A549 (cell line): ENCODE results near the gene GGT1. TPM values are rescaled to one million over a fixed set of nuclear protein-coding genes. Genes with fewer than 3 reads are reported as not detected.
"Not testable (repeated sequence)": the region's sequence is repeated elsewhere in the genome, so short reads cannot be mapped to it uniquely, and the experiment has no call there.

Experiments used
- ATAC-seq, 2 experiments: fragments of 200-7000 bp in 1 of 2; fragments of >200 bp in 1 of 2; cut with Nextera tagmentation in 1 of 2; cut with Tn5 transposase in 1 of 2; 3 replicates each; pipeline versions ENCODE4 v1.8.0 to v1.9.1; 2018 to 2020; ENCODE audit warnings: mild to moderate bottlenecking in 1 of 2, moderate library complexity in 1 of 2
- CTCF ChIA-PET: fragments of 300-600 bp; sonication (Branson Sonifier 250); formaldehyde crosslinking; extraction: SDS; loops from one replicate; lab custom pipeline; 2021; ENCODE audit warnings: antibody characterized with exemption, inconsistent platforms; lab: Yijun Ruan, JAX
- POLR2A ChIA-PET: fragments of 350-600 bp; formaldehyde crosslinking; extraction: SDS; loops from one replicate; lab custom pipeline; 2021; ENCODE audit warnings: antibody characterized with exemption, inconsistent platforms; lab: Yijun Ruan, JAX
- DNase-seq, 2 experiments: peaks; one replicate each; pipeline versions ENCODE4 v3.0.0 to v3.0.0-alpha.2; 2011 to 2016; ENCODE audit warnings: low read depth in 1 of 2, low spot score in 1 of 2
- FAIRE-seq: peaks from 2 replicates; lab custom pipeline; 2011; peaks lifted over from hg19 to GRCh38; lab: Jason Lieb, UNC
- H3K27ac ChIP-seq, 2 experiments: fragments of >200 bp; sonication (Bioruptor Twin); formaldehyde crosslinking; 3 replicates each; pipeline ENCODE4 v1.5.1; 2016 to 2017
- H3K4me1 ChIP-seq: fragments of >200 bp; sonication (Bioruptor Twin); formaldehyde crosslinking; 3 replicates; pipeline ENCODE4 v1.6.1; 2016
- H3K4me2 ChIP-seq: fragments of >200 bp; sonication (Bioruptor Twin); formaldehyde crosslinking; 3 replicates; pipeline ENCODE4 v1.6.1; 2016
- H3K4me3 ChIP-seq: fragments of >200 bp; sonication (Bioruptor Twin); formaldehyde crosslinking; 3 replicates; pipeline ENCODE4 v1.5.1; 2016
- H3K9me3 ChIP-seq: fragments of >200 bp; sonication (Bioruptor Twin); formaldehyde crosslinking; 3 replicates; pipeline ENCODE4 v1.6.1; 2016
- RAD21 ChIP-seq, 2 experiments: fragments of >200 bp in 1 of 2; sonication (Bioruptor Twin) in 1 of 2; formaldehyde crosslinking in 1 of 2; IDR thresholded peaks in 1 of 2; conservative IDR thresholded peaks in 1 of 2; 2 replicates in 1 of 2; 3 replicates in 1 of 2; pipeline ENCODE4 v1.6.1; 2012 to 2018; ENCODE audit warnings: inconsistent platforms in 1 of 2
- WGBS: methylation state at CpG from one replicate; pipeline ENCODE4 v1.1.6; 2017; ENCODE audit errors: missing lambda C conversion rate; 5-methylcytosine and 5-hydroxymethylcytosine counted together
- polyA plus RNA-seq, 4 experiments: library from polyadenylated mRNA; depleted of rRNA in 3 of 4; stranded (reverse); fragments of >200 nt; fragmentation: RNase III in 1 of 4; extraction: RNeasy Plus Mini Kit Qiagen cat#74134 plus additional on column Dnase treatment in 1 of 4; gene quantifications; 2 replicates in 3 of 4; 3 replicates in 1 of 4; pipeline ENCODE4 v1.2.3, GENCODE V29; 2011 to 2017

GGT1 gene
- polyA plus RNA-seq, 2 of the 4 experiments (the other 2 are of a cell fraction), result 50.1 to 118 TPM

DNA sequence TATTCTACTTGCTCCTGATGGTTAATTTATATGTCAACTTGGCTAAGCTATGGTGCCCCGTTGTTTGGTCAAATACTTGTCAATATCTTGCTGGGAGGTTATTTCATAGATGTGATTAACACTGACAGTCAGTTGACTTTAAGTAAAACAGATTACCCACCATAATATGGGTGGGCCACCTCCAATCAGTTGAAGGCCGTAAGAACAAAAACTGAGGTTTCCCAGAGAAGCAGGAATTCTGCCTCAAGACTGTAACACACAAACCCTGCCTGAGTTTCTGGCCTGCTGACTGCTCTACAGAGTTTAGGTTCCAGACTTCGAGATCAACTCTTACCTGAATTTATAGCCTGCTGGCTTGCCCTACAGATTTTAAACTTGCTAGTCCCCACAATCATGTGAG, 33.5 kb downstream of the GGT1 start:
- CTCF ChIA-PET, result interaction anchor here (0.7 kb wide), 1 partner anchor 70 kb away, joined by 5 read pairs; no protein-coding TSS in a partner anchor
- POLR2A ChIA-PET, result not testable (repeated sequence)

DNA sequence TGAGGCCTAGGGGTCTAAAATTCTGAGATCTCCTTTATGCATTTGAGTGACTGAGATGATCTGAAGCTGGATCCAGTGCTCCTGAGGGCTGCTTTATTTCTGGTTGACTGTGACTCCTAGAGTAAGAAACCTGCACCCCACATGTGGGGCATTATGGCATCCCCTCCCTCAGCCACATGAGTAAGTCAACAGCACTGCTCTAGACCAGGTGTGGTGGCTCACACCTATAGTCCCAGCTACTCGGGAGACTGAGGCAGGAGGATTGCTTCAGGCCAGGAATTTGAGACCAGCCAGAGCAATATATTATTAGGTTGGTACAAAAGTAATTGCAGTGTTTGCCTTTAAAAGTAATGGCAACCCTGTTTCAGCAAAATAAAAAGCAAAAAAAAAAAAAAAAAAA, 39.3 kb downstream of the GGT1 start:
- DNase-seq, CTCF ChIA-PET, H3K27ac ChIP-seq, H3K4me2 ChIP-seq, POLR2A ChIA-PET, FAIRE-seq, H3K4me3 ChIP-seq, H3K4me1 ChIP-seq, ATAC-seq, H3K9me3 ChIP-seq: not testable (repeated sequence)
- WGBS, result 20% methylated on average over 1 of the region's 1 CpG

More for the DNA sequence above, 33.5 kb downstream of the GGT1 start:
- not testable (repeated sequence) for FAIRE-seq, H3K4me2 ChIP-seq, DNase-seq, ATAC-seq, H3K4me3 ChIP-seq, H3K27ac ChIP-seq, H3K4me1 ChIP-seq, H3K9me3 ChIP-seq
- 81% methylated on average over 3 of the region's 3 CpGs for WGBS

DNA sequence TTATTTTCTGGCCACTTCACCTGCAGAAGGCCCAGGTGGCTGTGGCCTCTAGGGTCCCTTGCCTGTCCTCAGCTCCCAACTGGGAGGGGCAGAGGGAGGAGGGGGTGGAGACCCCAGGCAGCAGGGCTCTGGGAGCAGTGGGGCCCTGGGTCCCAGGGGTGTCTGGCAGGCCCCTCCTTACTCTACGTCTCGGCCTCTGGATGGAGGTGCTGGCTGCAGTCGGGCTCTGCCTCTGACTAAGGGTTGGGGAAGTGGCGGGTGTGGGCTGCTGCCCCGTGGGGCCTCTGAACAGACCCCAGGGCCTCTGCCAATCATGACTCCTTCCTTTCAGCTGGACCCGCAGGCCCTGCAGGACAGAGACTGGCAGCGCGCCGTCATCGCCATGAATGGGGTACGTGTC, 41.4 kb downstream of the GGT1 start:
- H3K4me2 ChIP-seq, DNase-seq, ATAC-seq, CTCF ChIA-PET, H3K4me3 ChIP-seq, H3K27ac ChIP-seq, H3K9me3 ChIP-seq, FAIRE-seq, POLR2A ChIA-PET, H3K4me1 ChIP-seq: not testable (repeated sequence)
- no CpG with 5 or more reads among the region's 11 CpGs for WGBS

GRCh38 chr22:24645408-24646399, 42.7 kb downstream of the GGT1 start:
- H3K4me2 ChIP-seq, H3K27ac ChIP-seq, ATAC-seq, H3K4me1 ChIP-seq, FAIRE-seq, DNase-seq, CTCF ChIA-PET, H3K9me3 ChIP-seq, H3K4me3 ChIP-seq, POLR2A ChIA-PET: not testable (repeated sequence)
- WGBS, result 60% methylated on average over 3 of the region's 21 CpGs

- H3K4me1 ChIP-seq, H3K4me3 ChIP-seq, ATAC-seq, POLR2A ChIA-PET, H3K27ac ChIP-seq, CTCF ChIA-PET, H3K4me2 ChIP-seq, FAIRE-seq, DNase-seq, H3K9me3 ChIP-seq: not testable (repeated sequence)
- 82% methylated on average over 10 of the region's 19 CpGs for WGBS
These were observed 43.8 kb downstream of the GGT1 start for GRCh38 chr22:24646756-24647155.

DNA sequence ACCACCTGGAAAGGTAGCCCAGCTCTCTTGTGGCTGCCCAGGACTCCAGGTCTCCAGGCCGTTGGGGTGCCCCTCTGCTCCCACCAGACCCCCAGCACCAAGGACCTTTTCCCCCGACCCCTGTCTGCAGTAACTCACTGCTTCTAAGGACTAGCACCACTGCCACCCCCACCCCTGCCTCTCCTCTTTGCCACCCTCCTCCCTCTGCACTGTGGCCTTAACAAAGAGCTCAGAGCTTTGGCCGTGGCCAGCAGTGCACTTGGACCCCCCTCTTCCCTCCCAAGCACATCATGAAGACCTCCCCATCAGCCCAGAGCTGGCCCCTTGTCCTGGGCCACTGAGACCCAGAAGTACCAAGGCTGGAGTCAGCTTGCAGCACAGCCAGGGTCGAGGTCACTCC, 46.4 kb downstream of the GGT1 start:
- DNase-seq, H3K4me2 ChIP-seq, H3K4me1 ChIP-seq, CTCF ChIA-PET, POLR2A ChIA-PET, ATAC-seq, H3K9me3 ChIP-seq, H3K4me3 ChIP-seq, FAIRE-seq, H3K27ac ChIP-seq: not testable (repeated sequence)
- no CpG with 5 or more reads among the region's 4 CpGs for WGBS

GRCh38 chr22:24650884-24651283, 47.9 kb downstream of the GGT1 start:
- POLR2A ChIA-PET, CTCF ChIA-PET, H3K4me2 ChIP-seq, FAIRE-seq, H3K4me3 ChIP-seq, H3K9me3 ChIP-seq, H3K27ac ChIP-seq, DNase-seq, ATAC-seq, H3K4me1 ChIP-seq: not testable (repeated sequence)
- WGBS, result no CpG with 5 or more reads among the region's 10 CpGs
- TF ChIP-seq RAD21 (conservative IDR thresholded peaks at IDR 0.05 in 1 of 2, IDR thresholded peaks at IDR 0.05 in 1 of 2), result peak; percentile 13 to 14; a peak in 1 of 5 replicates

GRCh38 chr22:24665395-24665794, 62.4 kb downstream of the GGT1 start:
- H3K4me2 ChIP-seq, CTCF ChIA-PET, H3K27ac ChIP-seq, H3K9me3 ChIP-seq, POLR2A ChIA-PET, ATAC-seq, H3K4me1 ChIP-seq, H3K4me3 ChIP-seq, DNase-seq, FAIRE-seq: not testable (repeated sequence)
- WGBS, result 92% methylated on average over 3 of the region's 3 CpGs

GRCh38 chr22:24667904-24668303, 64.9 kb downstream of the GGT1 start:
- H3K4me1 ChIP-seq, DNase-seq, H3K4me3 ChIP-seq, FAIRE-seq, POLR2A ChIA-PET, H3K4me2 ChIP-seq, H3K9me3 ChIP-seq, CTCF ChIA-PET, ATAC-seq, H3K27ac ChIP-seq: not testable (repeated sequence)
- WGBS, result 78% methylated on average over 5 of the region's 10 CpGs

GRCh38 chr22:24672532-24672931, 69.5 kb downstream of the GGT1 start:
- POLR2A ChIA-PET, H3K4me1 ChIP-seq, H3K27ac ChIP-seq, H3K4me2 ChIP-seq, CTCF ChIA-PET, DNase-seq, FAIRE-seq, H3K9me3 ChIP-seq, ATAC-seq, H3K4me3 ChIP-seq: not testable (repeated sequence)
- 55% methylated on average over 2 of the region's 2 CpGs for WGBS
